Hepatocyte (in vitro differentiated cells): ENCODE results near the gene GMDS.

Experiments used
- EZH2 ChIP-seq: fragments of 200-600 bp; sonication (generic); IDR thresholded peaks from 2 replicates; pipeline ENCODE4 v1.6.1; 2016; ENCODE audit warnings: antibody characterized with exemption, mild to moderate bottlenecking, borderline replicate concordance
- TF ChIP-seq, protein P1 (sequence below): fragments of 200-600 bp; sonication (generic); IDR thresholded peaks from 2 replicates; pipeline ENCODE4 v1.5.1; 2016; ENCODE audit warnings: antibody characterized with exemption, mild to moderate bottlenecking; ENCODE audit not compliant: poor library complexity

DNA sequence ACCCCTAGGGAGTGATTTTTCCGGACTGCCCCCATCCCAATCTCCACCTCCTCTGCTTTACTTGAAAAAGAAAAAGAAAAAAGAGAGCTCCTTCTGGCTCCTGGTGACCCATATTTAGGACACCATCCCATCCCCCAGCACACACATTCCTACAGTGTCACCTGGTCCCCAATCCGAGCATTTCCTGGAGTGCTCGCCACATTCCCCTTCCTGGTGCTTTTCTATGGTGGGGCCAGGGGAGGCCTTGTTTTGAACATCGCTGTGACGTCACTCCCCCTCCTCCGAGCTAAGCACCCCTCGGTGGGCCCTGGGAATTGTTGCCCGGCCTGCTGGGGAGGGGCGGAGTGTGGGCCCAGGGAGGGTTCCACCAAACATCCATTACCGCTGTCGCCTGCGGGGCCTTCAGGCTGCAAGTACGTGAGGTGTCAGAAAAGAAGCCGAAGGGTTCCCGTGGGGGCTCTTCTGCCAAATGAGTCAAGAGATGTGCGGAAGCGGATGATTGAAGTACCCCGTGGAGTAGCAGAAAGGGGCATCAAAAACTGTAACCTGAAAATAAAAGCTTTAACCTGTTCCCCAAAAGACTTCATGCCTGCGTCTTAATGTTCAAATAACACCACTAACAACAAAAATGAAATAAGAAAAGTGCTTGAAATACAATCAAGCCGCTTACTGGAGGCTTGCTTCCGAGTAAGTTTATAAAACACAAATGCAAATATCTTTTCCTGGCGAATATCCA is 638.5 kb downstream of the GMDS start:
- TF ChIP-seq, protein P1, sequence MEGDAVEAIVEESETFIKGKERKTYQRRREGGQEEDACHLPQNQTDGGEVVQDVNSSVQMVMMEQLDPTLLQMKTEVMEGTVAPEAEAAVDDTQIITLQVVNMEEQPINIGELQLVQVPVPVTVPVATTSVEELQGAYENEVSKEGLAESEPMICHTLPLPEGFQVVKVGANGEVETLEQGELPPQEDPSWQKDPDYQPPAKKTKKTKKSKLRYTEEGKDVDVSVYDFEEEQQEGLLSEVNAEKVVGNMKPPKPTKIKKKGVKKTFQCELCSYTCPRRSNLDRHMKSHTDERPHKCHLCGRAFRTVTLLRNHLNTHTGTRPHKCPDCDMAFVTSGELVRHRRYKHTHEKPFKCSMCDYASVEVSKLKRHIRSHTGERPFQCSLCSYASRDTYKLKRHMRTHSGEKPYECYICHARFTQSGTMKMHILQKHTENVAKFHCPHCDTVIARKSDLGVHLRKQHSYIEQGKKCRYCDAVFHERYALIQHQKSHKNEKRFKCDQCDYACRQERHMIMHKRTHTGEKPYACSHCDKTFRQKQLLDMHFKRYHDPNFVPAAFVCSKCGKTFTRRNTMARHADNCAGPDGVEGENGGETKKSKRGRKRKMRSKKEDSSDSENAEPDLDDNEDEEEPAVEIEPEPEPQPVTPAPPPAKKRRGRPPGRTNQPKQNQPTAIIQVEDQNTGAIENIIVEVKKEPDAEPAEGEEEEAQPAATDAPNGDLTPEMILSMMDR = no peak
- TF ChIP-seq EZH2 = no peak
